GM12878 (cell line): ENCODE results near the gene FAM47E. TPM values are rescaled to one million over a fixed set of nuclear protein-coding genes. Genes with fewer than 3 reads are reported as not detected.

ENCODE experiments used
- ATAC-seq: fragments of 200-7000 bp; cut with Tn5 transposase; 3 replicates; pipeline ENCODE4 v1.9.1; 2020; ENCODE audit warnings: mild to moderate bottlenecking, moderate library complexity
- BruUV-seq: library from RNA; stranded (reverse); fragments of 400-500 nt; replicated peaks from 2 replicates; lab custom pipeline; 2021; lab: Mats Ljungman, UMichigan
- CTCF ChIA-PET: fragments of 300-600 bp; sonication (Branson Sonifier 250); formaldehyde crosslinking; extraction: SDS; loops from one replicate; lab custom pipeline; 2021; ENCODE audit warnings: inconsistent platforms; lab: Yijun Ruan, JAX
- POLR2A ChIA-PET: fragments of 350-600 bp; formaldehyde crosslinking; extraction: SDS; loops from one replicate; lab custom pipeline; 2021; ENCODE audit warnings: inconsistent platforms; lab: Charles Lee
- RAD21 ChIA-PET: fragments of 300-600 bp; sonication (Branson Sonifier 250); formaldehyde crosslinking; loops from one replicate; lab custom pipeline; 2023; ENCODE audit warnings: antibody characterized with exemption; ENCODE audit not compliant: unreplicated experiment; lab: Charles Lee
- SMC1A ChIA-PET: fragments of 300-600 bp; sonication (Branson Sonifier 250); formaldehyde crosslinking; loops from one replicate; lab custom pipeline; 2023; ENCODE audit not compliant: unreplicated experiment, uncharacterized antibody; lab: Charles Lee
- DNase-seq: peaks from one replicate; pipeline ENCODE4 v3.0.0-alpha.2; 2011; ENCODE audit warnings: low read depth, low spot score
- FAIRE-seq: peaks from 3 replicates; lab custom pipeline; 2011; peaks lifted over from hg19 to GRCh38; lab: Jason Lieb, UNC
- H2AFZ ChIP-seq: 2 replicates; pipeline ENCODE4 v1.6.0; 2011; ENCODE audit warnings: low read depth, low read length, control low read depth; ENCODE audit not compliant: control insufficient read depth
- H3K27ac ChIP-seq: 2 replicates; pipeline ENCODE4 v1.5.1; 2011; ENCODE audit warnings: control low read depth; ENCODE audit not compliant: control insufficient read depth, insufficient read depth
- H3K27me3 ChIP-seq, 2 experiments: replicated peaks in 1 of 2; 2 replicates each; pipeline versions ENCODE4 v1.6.0 to v1.6.1; 2011; ENCODE audit warnings: low read length in 1 of 2; ENCODE audit not compliant: control insufficient read depth in 2 of 2, insufficient read depth in 2 of 2
- H3K36me3 ChIP-seq, 2 experiments: 2 replicates each; pipeline ENCODE4 v1.5.1; 2011; ENCODE audit warnings: low read length in 1 of 2; ENCODE audit not compliant: control insufficient read depth in 2 of 2, insufficient read depth in 2 of 2
- H3K4me1 ChIP-seq: 2 replicates; pipeline ENCODE4 v1.6.1; 2011; ENCODE audit warnings: mild to moderate bottlenecking, low read length, moderate library complexity, mixed read lengths; ENCODE audit not compliant: control insufficient read depth, insufficient read depth
- H3K4me2 ChIP-seq: 2 replicates; pipeline ENCODE4 v1.6.0; 2011; ENCODE audit warnings: control low read depth; ENCODE audit not compliant: control insufficient read depth, insufficient read depth
- H3K4me3 ChIP-seq: fragments of 200-600 bp; sonication (generic); 2 replicates; pipeline ENCODE4 v1.5.1; 2016
- H3K79me2 ChIP-seq: 2 replicates; pipeline ENCODE4 v1.6.0; 2011; ENCODE audit warnings: low read length; ENCODE audit not compliant: control insufficient read depth, insufficient read depth
- H3K9ac ChIP-seq: 2 replicates; pipeline ENCODE4 v1.8.0; 2011; ENCODE audit warnings: low read length, control low read depth, mixed read lengths; ENCODE audit not compliant: control insufficient read depth, insufficient read depth
- H3K9me3 ChIP-seq: replicated peaks from 3 replicates; pipeline ENCODE4 v1.5.1; 2011; ENCODE audit warnings: mild to moderate bottlenecking, low read length; ENCODE audit not compliant: control insufficient read depth, insufficient read depth
- H4K20me1 ChIP-seq: 2 replicates; pipeline ENCODE4 v1.6.0; 2011; ENCODE audit not compliant: control insufficient read depth, insufficient read depth
- BRCA1 ChIP-seq: IDR thresholded peaks from 2 replicates; pipeline ENCODE4 v1.6.1; 2011; ENCODE audit warnings: low read depth, low read length, improper control_type of control experiment
- CHD2 ChIP-seq: IDR thresholded peaks from 2 replicates; pipeline ENCODE4 v1.6.1; 2011; ENCODE audit warnings: low read depth, low read length, improper control_type of control experiment, borderline replicate concordance
- CTCF ChIP-seq, 3 experiments: IDR thresholded peaks in 2 of 3; conservative IDR thresholded peaks in 1 of 3; 2 replicates each; pipeline ENCODE4 v1.5.1; 2011; ENCODE audit warnings: low read depth in 3 of 3, low read length in 3 of 3, mild to moderate bottlenecking in 3 of 3, control low read depth in 2 of 3, moderate library complexity in 2 of 3, inconsistent platforms in 1 of 3, mixed read lengths in 1 of 3; ENCODE audit not compliant: control insufficient read depth in 2 of 3, insufficient read depth in 1 of 3; ENCODE audit errors: extremely low read depth in 1 of 3
- IKZF1 ChIP-seq: fragments of 450-650 bp; conservative IDR thresholded peaks from 2 replicates; pipeline ENCODE4 v1.6.1; 2017; ENCODE audit warnings: antibody characterized with exemption, mild to moderate bottlenecking
- NR2F1 ChIP-seq: fragments of 450-650 bp; conservative IDR thresholded peaks from 2 replicates; pipeline ENCODE4 v1.6.1; 2017; ENCODE audit warnings: mild to moderate bottlenecking
- PAX5 ChIP-seq: IDR thresholded peaks from 2 replicates; pipeline ENCODE4 v1.6.1; 2011; ENCODE audit warnings: low read depth, low read length, borderline replicate concordance
- RAD51 ChIP-seq: fragments of 450-650 bp; IDR thresholded peaks from 2 replicates; pipeline ENCODE4 v1.6.1; 2016; ENCODE audit warnings: moderate library complexity, mild to moderate bottlenecking, inconsistent platforms
- SMAD1 ChIP-seq: fragments of 450-650 bp; IDR thresholded peaks from 2 replicates; pipeline ENCODE4 v1.6.1; 2018; ENCODE audit warnings: mild to moderate bottlenecking, low read depth; ENCODE audit not compliant: partially characterized antibody
- SREBF2 ChIP-seq: IDR thresholded peaks from 2 replicates; pipeline ENCODE4 v1.6.1; 2012; ENCODE audit warnings: mild to moderate bottlenecking, low read length
- ZNF274 ChIP-seq: IDR thresholded peaks from one replicate; pipeline ENCODE4 v1.8.0; 2011; ENCODE audit not compliant: insufficient read length, insufficient read depth
- ZNF592 ChIP-seq: fragments of 450-650 bp; IDR thresholded peaks from 2 replicates; pipeline ENCODE4 v1.6.1; 2017; ENCODE audit warnings: mild to moderate bottlenecking, moderate library complexity
- WGBS: methylation state at CpG from one replicate; pipeline ENCODE4 v1.1.6; 2016; ENCODE audit warnings: low lambda C conversion rate; ENCODE audit not compliant: insufficient replicate concordance, insufficient coverage; ENCODE audit errors: missing lambda C conversion rate; 5-methylcytosine and 5-hydroxymethylcytosine counted together
- in situ Hi-C: fragments of 300-500 bp; cut with MboI; formaldehyde crosslinking; loops from 9 replicates; pipeline ENCODE4 v1.14.3; 2018; ENCODE audit warnings: mixed read lengths
- intact Hi-C: fragments of 100-400 bp; cut with micrococcal nuclease; formaldehyde crosslinking; loops from one replicate; pipeline ENCODE4 v1.14.2; 2022; ENCODE audit not compliant: unreplicated experiment
- polyA plus RNA-seq, 11 experiments: library from polyadenylated mRNA; depleted of rRNA in 4 of 11; unstranded in 6 of 11; stranded (reverse) in 5 of 11; fragments of >200 nt; fragmentation: Nextera tagmentation in 4 of 11; fragmentation: Illumina TruSeq in 1 of 11; extraction: Ambion mirVana in 4 of 11; extraction: Trizol in 1 of 11; gene quantifications; 1 replicate in 1 of 11; 2 replicates in 10 of 11; pipeline versions ENCODE4 v1.2.1 to v1.2.3, GENCODE V29; 2011 to 2016; ENCODE audit warnings: inconsistent platforms in 2 of 11, missing spikeins in 2 of 11, low read depth in 1 of 11
- total RNA-seq, 4 experiments: library from RNA; depleted of rRNA in 3 of 4; stranded (reverse); fragments of >200 nt in 3 of 4; fragmentation: Illumina TruSeq in 1 of 4; extraction: Trizol in 1 of 4; gene quantifications; 2 replicates each; pipeline versions ENCODE4 v1.2.1 to v1.2.3, GENCODE V29; 2013 to 2021
- TF ChIP-seq, protein P1 (sequence below): fragments of 450-650 bp; IDR thresholded peaks from 2 replicates; pipeline ENCODE4 v1.6.1; 2017; ENCODE audit warnings: antibody characterized with exemption, mild to moderate bottlenecking, moderate library complexity
- TF ChIP-seq, protein P2 (sequence below): fragments of 450-650 bp; IDR thresholded peaks from 2 replicates; pipeline ENCODE4 v1.6.1; 2017; ENCODE audit warnings: mild to moderate bottlenecking

The FAM47E gene
- total and polyA plus RNA-seq, 10 of the 15 experiments (the other 5 are each of a cell fraction or from before 2014, with no cell fraction given) = 0.03 TPM; not detected in 9

DNA sequence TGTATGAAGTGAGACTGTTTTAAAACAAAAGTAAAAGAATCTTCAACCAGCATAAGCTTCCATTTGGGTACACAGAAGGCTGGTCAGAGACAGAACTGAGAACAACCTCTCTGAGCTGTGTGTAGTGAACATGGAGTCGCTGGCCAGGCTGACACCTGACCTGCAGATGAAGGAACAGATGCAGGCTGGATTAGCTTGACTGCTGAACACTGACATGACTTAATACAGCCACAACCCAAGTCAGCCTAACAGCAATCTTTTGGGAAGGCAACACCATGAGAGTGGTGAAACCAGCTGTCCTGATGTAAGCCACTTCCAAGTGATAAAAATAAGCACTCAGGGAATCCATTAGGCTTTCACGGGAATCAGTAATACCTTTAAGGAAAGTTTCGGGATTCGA is 48.0 kb upstream of the FAM47E start:
- WGBS = 80% methylated on average over 4 of the region's 4 CpGs
- Histone ChIP-seq H3K9me3 (no peaks in the 10 kb centered on the region), H3K4me1 (peaks cover 34% of the 10 kb centered on the region), H3K27ac (no peak overlapping the region), H3K27me3 (no peaks in the 10 kb centered on the region), H3K4me2 (no peak overlapping the region), H2AFZ (no peak overlapping the region), H4K20me1 (no peaks in the 10 kb centered on the region), H3K79me2 (peaks cover 2% of the 10 kb centered on the region), H3K9ac (no peak overlapping the region), H3K4me3 (no peak overlapping the region), H3K36me3 (no peaks in the 10 kb centered on the region)
- no peak for ATAC-seq
- in situ Hi-C loops = no loop called here
- no peak for FAIRE-seq
- POLR2A ChIA-PET = interaction anchor here (0.6 kb wide), 1 partner anchor 225 kb away, joined by 5 read pairs; no protein-coding TSS in a partner anchor
- no peak for DNase-seq
- CTCF ChIA-PET = no interaction called here
- BruUV-seq = no TSS peak
- intact Hi-C loops = no loop called here
- SMC1A ChIA-PET = interaction anchor here (1.1 kb wide), 1 partner anchor 23 kb away, joined by 4 read pairs; no protein-coding TSS in a partner anchor
- TF ChIP-seq RAD51 = no peak
- TF ChIP-seq NR2F1 = no peak
- no peak for TF ChIP-seq CTCF (IDR thresholded peaks at IDR 0.05 in 2 of 3, conservative IDR thresholded peaks at IDR 0.05 in 1 of 3; ENCODE audit: control insufficient read depth in 2 of 3, extremely low read depth in 1 of 3, insufficient read depth in 1 of 3, low read depth in 3 of 3, low read length in 3 of 3)
- TF ChIP-seq ZNF274 = no peak
- no peak for TF ChIP-seq IKZF1
- TF ChIP-seq BRCA1 = no peak
- TF ChIP-seq ZNF592 = no peak
- TF ChIP-seq, protein P1, sequence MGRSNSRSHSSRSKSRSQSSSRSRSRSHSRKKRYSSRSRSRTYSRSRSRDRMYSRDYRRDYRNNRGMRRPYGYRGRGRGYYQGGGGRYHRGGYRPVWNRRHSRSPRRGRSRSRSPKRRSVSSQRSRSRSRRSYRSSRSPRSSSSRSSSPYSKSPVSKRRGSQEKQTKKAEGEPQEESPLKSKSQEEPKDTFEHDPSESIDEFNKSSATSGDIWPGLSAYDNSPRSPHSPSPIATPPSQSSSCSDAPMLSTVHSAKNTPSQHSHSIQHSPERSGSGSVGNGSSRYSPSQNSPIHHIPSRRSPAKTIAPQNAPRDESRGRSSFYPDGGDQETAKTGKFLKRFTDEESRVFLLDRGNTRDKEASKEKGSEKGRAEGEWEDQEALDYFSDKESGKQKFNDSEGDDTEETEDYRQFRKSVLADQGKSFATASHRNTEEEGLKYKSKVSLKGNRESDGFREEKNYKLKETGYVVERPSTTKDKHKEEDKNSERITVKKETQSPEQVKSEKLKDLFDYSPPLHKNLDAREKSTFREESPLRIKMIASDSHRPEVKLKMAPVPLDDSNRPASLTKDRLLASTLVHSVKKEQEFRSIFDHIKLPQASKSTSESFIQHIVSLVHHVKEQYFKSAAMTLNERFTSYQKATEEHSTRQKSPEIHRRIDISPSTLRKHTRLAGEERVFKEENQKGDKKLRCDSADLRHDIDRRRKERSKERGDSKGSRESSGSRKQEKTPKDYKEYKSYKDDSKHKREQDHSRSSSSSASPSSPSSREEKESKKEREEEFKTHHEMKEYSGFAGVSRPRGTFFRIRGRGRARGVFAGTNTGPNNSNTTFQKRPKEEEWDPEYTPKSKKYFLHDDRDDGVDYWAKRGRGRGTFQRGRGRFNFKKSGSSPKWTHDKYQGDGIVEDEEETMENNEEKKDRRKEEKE = no peak
- no peak for TF ChIP-seq PAX5
- TF ChIP-seq CHD2 = no peak
- TF ChIP-seq, protein P2, sequence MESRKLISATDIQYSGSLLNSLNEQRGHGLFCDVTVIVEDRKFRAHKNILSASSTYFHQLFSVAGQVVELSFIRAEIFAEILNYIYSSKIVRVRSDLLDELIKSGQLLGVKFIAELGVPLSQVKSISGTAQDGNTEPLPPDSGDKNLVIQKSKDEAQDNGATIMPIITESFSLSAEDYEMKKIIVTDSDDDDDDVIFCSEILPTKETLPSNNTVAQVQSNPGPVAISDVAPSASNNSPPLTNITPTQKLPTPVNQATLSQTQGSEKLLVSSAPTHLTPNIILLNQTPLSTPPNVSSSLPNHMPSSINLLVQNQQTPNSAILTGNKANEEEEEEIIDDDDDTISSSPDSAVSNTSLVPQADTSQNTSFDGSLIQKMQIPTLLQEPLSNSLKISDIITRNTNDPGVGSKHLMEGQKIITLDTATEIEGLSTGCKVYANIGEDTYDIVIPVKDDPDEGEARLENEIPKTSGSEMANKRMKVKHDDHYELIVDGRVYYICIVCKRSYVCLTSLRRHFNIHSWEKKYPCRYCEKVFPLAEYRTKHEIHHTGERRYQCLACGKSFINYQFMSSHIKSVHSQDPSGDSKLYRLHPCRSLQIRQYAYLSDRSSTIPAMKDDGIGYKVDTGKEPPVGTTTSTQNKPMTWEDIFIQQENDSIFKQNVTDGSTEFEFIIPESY = no peak
- TF ChIP-seq SREBF2 = no peak
- no peak for TF ChIP-seq SMAD1
- RAD21 ChIA-PET = no interaction called here
